OCI-LY3 (cell line): ENCODE data around the gene NRG2.

Experiments used
- EZH2phosphoT487 ChIP-seq: fragments of 200-600 bp; shearing (Covaris generic); IDR thresholded peaks from 2 replicates; pipeline ENCODE4 v1.6.1; 2018; ENCODE audit warnings: antibody characterized with exemption, mixed run types, low read depth
- TF ChIP-seq, protein P1 (sequence below): fragments of 200-600, 300-600 bp; sonication (generic); IDR thresholded peaks from 2 replicates; pipeline ENCODE4 v1.5.1; 2014; ENCODE audit warnings: antibody characterized with exemption, low read length, low read depth

- TF ChIP-seq, protein P1, sequence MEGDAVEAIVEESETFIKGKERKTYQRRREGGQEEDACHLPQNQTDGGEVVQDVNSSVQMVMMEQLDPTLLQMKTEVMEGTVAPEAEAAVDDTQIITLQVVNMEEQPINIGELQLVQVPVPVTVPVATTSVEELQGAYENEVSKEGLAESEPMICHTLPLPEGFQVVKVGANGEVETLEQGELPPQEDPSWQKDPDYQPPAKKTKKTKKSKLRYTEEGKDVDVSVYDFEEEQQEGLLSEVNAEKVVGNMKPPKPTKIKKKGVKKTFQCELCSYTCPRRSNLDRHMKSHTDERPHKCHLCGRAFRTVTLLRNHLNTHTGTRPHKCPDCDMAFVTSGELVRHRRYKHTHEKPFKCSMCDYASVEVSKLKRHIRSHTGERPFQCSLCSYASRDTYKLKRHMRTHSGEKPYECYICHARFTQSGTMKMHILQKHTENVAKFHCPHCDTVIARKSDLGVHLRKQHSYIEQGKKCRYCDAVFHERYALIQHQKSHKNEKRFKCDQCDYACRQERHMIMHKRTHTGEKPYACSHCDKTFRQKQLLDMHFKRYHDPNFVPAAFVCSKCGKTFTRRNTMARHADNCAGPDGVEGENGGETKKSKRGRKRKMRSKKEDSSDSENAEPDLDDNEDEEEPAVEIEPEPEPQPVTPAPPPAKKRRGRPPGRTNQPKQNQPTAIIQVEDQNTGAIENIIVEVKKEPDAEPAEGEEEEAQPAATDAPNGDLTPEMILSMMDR: no peak
- TF ChIP-seq EZH2phosphoT487: no peak
These were observed 4.6 kb downstream of the NRG2 start for GRCh38 chr5:140038373-140038957.
